HG02981 (cell line): ENCODE measurements around the gene BST1.
"Not testable (repeated sequence)": the region's sequence is repeated elsewhere in the genome, so short reads cannot be mapped to it uniquely, and the experiment has no call there.

Experiments
- ATAC-seq: cut with Tn5 transposase; IDR thresholded peaks from one replicate; pipeline ENCODE4 v1.9.1; 2021; ENCODE audit warnings: mild to moderate bottlenecking, moderate library complexity; ENCODE audit not compliant: unreplicated experiment

Gene BST1

GRCh38 chr4:15707363-15707715 lies 4.5 kb downstream of the BST1 start:
- ATAC-seq = no peak

- ATAC-seq = no peak
Measured at GRCh38 chr4:15711762-15712161, 8.9 kb downstream of the BST1 start.

- no peak for ATAC-seq
Measured at GRCh38 chr4:15712214-15712613, 9.3 kb downstream of the BST1 start.

- no peak for ATAC-seq
Measured at GRCh38 chr4:15714141-15714540, 11.3 kb downstream of the BST1 start.

GRCh38 chr4:15714646-15715435 lies 12.0 kb downstream of the BST1 start:
- ATAC-seq = no peak

GRCh38 chr4:15716115-15716514 lies 13.2 kb downstream of the BST1 start:
- ATAC-seq = no peak

GRCh38 chr4:15717086-15717485 lies 14.2 kb downstream of the BST1 start:
- ATAC-seq = no peak

- no peak for ATAC-seq
Measured at GRCh38 chr4:15717657-15718416, 15.0 kb downstream of the BST1 start.

- ATAC-seq = no peak
Measured at GRCh38 chr4:15718465-15718864, 15.6 kb downstream of the BST1 start.

GRCh38 chr4:15718959-15719358 lies 16.1 kb downstream of the BST1 start:
- no peak for ATAC-seq

GRCh38 chr4:15719506-15719905 lies 16.6 kb downstream of the BST1 start:
- no peak for ATAC-seq

GRCh38 chr4:15720851-15721250 lies 18.0 kb downstream of the BST1 start:
- ATAC-seq = no peak

GRCh38 chr4:15725608-15726007 lies 22.7 kb downstream of the BST1 start:
- ATAC-seq = no peak

GRCh38 chr4:15729910-15730533 lies 27.2 kb downstream of the BST1 start:
- ATAC-seq = peak; percentile 65

- not testable (repeated sequence) for ATAC-seq
Measured at GRCh38 chr4:15733061-15733460, 30.2 kb downstream of the BST1 start.

- no peak for ATAC-seq
Measured at GRCh38 chr4:15735536-15735935, 32.7 kb downstream of the BST1 start.

- ATAC-seq = no peak
Measured at GRCh38 chr4:15736514-15737050, 33.7 kb downstream of the BST1 start.

GRCh38 chr4:15737255-15737654 lies 34.4 kb downstream of the BST1 start:
- no peak for ATAC-seq

- ATAC-seq = no peak
Measured at GRCh38 chr4:15738877-15739276, 36.0 kb downstream of the BST1 start.

- no peak for ATAC-seq
Measured at GRCh38 chr4:15740764-15741404, 38.0 kb downstream of the BST1 start.

GRCh38 chr4:15742083-15742582 lies 39.3 kb downstream of the BST1 start:
- ATAC-seq = no peak
